Measurements from ENCODE around the gene IKZF4. TPM values are rescaled to one million over a fixed set of nuclear protein-coding genes. Genes with fewer than 3 reads are reported as not detected.
"Not testable (repeated sequence)": the region's sequence is repeated elsewhere in the genome, so short reads cannot be mapped to it uniquely, and the experiment has no call there.

IKZF4 gene
- total RNA-seq, 1 donor from 2014 or later, result 25.8 TPM

GRCh38 chr12:56038022-56038655 lies 17.3 kb downstream of the IKZF4 start:
- DNase-seq (ENCODE audit: low spot score), result no peak

- no peak for DNase-seq (ENCODE audit: low spot score)
Measured at GRCh38 chr12:56040151-56040550, 19.3 kb downstream of the IKZF4 start.

- no peak for DNase-seq (ENCODE audit: low spot score)
Measured at GRCh38 chr12:56040963-56041551, 20.2 kb downstream of the IKZF4 start.

DNA sequence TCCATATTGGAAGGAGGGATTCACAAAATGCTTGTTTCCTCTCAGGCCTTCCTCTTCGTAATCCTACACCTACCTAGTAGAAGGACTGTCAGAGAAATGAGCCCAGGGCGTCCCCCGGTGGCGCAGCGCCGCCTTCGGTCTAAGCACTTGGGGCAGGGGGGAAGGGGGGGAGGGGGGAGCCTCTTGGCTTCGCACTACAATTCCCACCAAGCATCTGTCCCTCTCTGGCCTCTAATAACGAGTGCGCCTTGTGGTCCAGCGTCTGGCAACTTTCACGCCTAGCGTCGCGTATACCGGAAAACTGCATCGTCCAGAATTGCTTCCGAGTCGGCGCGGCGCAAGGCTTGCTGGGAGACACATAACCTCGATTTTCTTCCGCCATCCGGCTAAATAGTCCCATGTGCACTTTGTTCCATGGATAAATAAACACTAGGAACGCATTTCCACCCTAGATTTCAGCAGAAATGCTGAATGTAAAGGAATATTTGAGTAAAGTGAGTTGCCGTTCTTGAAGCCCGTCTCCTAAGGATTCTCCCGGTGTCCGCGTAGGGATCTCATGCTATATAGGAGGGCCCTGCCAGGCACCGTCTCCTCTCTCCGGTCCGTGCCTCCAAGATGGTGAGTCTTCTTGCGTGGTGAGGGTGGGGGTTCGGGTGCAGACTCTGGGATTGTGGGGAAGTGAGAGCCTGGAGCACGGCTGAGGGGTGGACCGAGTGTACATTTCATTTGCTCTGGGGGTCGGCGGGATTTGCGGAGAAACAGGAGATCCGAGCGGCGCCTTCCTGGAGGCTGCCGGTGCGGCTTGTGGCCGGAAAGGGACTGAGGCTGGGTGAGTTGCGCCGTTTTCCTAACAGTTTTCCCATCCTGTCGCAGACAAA lies 20.9 kb downstream of the IKZF4 start, which contains the start of gene RPS26:
Gene RPS26 (plus strand): TSS at position 367 of the 878 bp plus-strand sequence. CDS start 249 bp downstream, at position 616.
- peak; percentile 97 for DNase-seq (ENCODE audit: low spot score)

DNA sequence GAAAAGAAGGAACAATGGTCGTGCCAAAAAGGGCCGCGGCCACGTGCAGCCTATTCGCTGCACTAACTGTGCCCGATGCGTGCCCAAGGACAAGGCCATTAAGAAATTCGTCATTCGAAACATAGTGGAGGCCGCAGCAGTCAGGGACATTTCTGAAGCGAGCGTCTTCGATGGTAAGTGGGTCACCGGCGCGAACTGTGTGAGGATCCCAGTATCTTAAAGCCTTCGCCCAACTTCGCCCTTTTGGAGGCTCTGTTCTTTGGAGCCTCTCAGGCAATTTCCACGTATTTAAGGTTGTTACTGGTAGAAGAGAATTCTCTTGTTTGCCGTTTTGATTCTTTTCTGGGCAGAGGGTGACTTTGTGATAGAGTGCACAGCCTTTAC lies 21.6 kb downstream of the IKZF4 start:
- DNase-seq (ENCODE audit: low spot score), result not testable (repeated sequence)

- no peak for DNase-seq (ENCODE audit: low spot score)
Measured at GRCh38 chr12:56042843-56043242, 22.0 kb downstream of the IKZF4 start.

- no peak for DNase-seq (ENCODE audit: low spot score)
Measured at GRCh38 chr12:56046027-56046780, 25.4 kb downstream of the IKZF4 start.

GRCh38 chr12:56053407-56053893 lies 32.6 kb downstream of the IKZF4 start:
- no peak for DNase-seq (ENCODE audit: low spot score)

DNA sequence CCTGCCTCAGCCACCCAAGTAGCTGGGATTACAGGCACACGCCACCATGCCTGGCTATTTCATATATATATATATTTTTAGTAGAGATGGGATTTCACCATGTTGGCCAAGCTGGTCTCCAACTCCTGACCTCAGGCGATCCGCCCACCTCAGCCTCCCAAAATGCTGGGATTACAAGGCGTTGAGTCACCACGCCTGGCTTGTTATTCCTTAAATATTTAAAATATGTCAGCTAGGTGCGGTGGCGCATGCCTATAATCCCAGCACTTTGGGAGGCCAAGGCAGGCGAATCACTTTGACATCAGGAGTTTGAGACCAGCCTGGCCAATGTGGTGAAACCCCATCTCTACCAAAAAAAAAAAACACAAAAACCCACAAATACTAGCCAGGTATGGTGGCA lies 39.1 kb downstream of the IKZF4 start:
- not testable (repeated sequence) for DNase-seq (ENCODE audit: low spot score)

DNA sequence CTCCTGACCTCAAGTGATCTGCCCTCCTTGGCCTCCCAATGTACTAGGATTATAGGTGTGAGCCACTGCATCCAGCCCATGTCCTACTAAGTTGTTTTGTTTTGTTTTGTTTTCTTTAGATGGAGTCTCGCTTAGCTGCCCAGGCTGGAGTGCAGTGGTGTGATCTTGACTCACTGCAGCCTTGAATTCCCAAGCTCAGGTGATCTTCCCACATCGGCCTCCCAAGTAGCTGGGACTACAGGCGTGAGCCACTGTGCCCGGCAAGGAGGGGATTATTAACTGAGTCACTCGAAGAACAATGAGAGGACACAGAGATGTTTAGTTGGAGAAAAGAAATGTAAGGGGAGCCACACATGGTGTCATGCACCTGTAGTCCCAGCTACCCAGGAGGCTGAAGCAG lies 41.1 kb downstream of the IKZF4 start:
- no peak for DNase-seq (ENCODE audit: low spot score)

DNA sequence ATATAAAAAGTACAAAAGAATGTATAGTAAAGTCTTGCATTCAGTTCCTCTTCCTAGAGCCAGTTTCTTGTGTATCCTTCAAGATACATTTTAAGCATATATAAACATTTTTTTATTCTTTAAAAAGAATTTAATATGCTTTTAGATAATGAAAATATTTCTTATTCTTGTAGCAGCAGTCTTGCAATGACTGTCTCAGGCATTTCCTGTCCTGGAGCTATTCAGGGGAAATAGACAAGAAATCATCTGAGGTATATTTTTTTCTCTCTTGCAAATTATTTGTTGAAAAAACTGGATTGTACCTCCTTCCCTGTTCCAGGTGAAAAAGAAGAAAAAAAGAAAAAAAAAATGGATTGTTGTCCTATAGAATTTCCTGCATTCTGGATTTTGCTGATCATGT lies 42.2 kb downstream of the IKZF4 start:
- DNase-seq (ENCODE audit: low spot score), result no peak

GRCh38 chr12:56071648-56072047 lies 50.8 kb downstream of the IKZF4 start:
- no peak for DNase-seq (ENCODE audit: low spot score)

DNA sequence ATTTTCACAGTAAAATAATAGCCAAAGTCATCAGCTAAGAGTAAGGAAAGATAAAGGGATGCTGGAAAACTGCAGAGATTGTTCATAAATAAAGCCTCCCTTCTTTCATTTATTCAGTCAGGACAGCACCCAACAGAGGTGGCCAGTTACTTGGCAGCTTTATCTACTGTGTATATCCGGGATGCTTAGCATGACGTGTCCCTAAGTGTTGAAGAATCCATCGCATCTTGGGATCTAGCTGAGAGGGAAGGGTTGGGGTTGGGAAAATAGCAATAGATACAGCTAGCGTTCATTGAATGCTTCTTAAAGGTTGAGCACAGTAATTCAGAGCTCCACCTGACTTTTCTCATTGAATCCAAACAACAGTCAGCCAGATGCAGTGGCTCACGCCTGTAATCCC lies 53.6 kb downstream of the IKZF4 start:
- no peak for DNase-seq (ENCODE audit: low spot score)

GRCh38 chr12:56077966-56078365 lies 57.1 kb downstream of the IKZF4 start:
- DNase-seq (ENCODE audit: low spot score), result not testable (repeated sequence)

DNA sequence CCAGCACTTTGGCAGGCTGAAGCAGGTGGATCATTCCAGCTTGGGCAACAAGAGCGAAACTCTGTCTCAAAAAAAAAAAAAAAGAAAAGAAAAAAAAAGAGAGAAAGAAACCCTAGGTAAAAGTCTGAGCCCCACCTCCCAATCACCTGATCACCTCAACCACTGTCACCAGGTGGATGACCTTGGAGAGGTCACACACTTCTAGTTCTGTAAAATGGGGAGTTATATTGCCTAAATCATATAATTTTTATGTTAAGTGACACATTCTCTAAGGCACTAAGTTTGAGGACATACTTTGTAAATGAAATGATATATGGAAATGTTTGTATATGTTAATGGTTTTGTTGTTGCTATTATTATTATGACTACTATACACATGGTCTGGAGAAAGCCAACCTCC lies 57.6 kb downstream of the IKZF4 start:
- DNase-seq (ENCODE audit: low spot score), result no peak

GRCh38 chr12:56078931-56079722 lies 58.3 kb downstream of the IKZF4 start:
- DNase-seq (ENCODE audit: low spot score), result peak; percentile 96

DNA sequence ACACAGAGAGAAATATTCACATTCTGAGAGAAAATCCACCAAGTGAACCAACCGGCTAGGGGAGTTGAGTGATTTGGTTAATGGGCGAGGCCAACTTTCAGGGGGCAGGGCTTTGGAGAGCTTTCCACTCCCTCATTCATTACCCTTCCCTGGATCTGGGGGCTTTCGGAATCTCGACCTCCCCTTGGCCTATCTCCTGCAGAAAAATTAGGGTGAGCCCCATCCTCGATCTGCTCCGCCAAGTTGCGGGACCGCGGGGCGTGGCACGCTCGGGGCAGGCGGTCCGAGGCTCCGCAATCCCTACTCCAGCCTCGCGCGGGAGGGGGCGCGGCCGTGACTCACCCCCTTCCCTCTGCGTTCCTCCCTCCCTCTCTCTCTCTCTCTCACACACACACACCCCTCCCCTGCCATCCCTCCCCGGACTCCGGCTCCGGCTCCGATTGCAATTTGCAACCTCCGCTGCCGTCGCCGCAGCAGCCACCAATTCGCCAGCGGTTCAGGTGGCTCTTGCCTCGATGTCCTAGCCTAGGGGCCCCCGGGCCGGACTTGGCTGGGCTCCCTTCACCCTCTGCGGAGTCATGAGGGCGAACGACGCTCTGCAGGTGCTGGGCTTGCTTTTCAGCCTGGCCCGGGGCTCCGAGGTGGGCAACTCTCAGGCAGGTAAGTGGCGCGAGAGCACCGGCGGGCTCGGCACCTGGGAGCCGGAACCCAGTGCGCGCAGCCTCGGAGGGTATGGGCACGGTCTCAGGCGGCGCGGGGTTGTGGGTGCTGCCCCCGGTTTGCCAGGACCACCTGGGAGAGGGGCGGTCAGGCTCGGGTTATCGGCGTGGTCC lies 59.1 kb downstream of the IKZF4 start, which contains the start of gene ERBB3:
Gene ERBB3 (plus strand): TSS at position 443 of the 833 bp plus-strand sequence. CDS start 136 bp downstream, at position 579.
- DNase-seq (ENCODE audit: low spot score), result peak; percentile 93

- no peak for DNase-seq (ENCODE audit: low spot score)
Measured at GRCh38 chr12:56080556-56081138, 59.8 kb downstream of the IKZF4 start.
